ENCODE results near the gene FREM3.
"Not testable (repeated sequence)": the region's sequence is repeated elsewhere in the genome, so short reads cannot be mapped to it uniquely, and the experiment has no call there.

FREM3 gene

DNA sequence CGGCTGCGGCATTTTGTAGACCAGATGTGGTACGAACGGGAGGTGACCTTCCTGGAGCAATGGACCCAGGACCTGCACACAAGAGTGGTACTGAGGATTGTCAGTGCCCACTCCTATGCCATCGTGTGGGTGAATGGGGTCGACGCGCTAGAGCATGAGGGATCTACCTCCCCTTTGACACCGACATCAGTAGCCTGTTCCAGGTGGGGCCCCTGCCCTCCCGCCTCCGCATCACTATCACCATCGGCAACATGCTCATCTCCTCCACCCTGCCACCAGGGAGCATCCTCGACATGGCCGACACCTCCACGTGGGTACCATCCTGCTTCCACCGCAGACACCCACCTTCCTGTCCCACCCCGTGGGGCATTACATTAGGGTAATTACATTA, 140.7 kb downstream of the FREM3 start:
- H3K9ac ChIP-seq (ENCODE audit: low read depth, low read length) = peak overlapping the region; percentile 38
- no peaks in the 10 kb centered on the region for H3K4me1 ChIP-seq (ENCODE audit: control insufficient read depth, insufficient read depth, low read length)
- H3K4me3 ChIP-seq (ENCODE audit: low read depth, low read length) = peak overlapping the region; percentile 85
- no peaks in the 10 kb centered on the region for H3K36me3 ChIP-seq (ENCODE audit: control insufficient read depth, insufficient read depth, low read length)
- H3K27me3 ChIP-seq (ENCODE audit: control insufficient read depth, insufficient read depth, low read length) = peaks cover 3% of the 10 kb centered on the region
- no peaks in the 10 kb centered on the region for H3K9me3 ChIP-seq (ENCODE audit: control insufficient read depth, insufficient read depth, low read length)

DNA sequence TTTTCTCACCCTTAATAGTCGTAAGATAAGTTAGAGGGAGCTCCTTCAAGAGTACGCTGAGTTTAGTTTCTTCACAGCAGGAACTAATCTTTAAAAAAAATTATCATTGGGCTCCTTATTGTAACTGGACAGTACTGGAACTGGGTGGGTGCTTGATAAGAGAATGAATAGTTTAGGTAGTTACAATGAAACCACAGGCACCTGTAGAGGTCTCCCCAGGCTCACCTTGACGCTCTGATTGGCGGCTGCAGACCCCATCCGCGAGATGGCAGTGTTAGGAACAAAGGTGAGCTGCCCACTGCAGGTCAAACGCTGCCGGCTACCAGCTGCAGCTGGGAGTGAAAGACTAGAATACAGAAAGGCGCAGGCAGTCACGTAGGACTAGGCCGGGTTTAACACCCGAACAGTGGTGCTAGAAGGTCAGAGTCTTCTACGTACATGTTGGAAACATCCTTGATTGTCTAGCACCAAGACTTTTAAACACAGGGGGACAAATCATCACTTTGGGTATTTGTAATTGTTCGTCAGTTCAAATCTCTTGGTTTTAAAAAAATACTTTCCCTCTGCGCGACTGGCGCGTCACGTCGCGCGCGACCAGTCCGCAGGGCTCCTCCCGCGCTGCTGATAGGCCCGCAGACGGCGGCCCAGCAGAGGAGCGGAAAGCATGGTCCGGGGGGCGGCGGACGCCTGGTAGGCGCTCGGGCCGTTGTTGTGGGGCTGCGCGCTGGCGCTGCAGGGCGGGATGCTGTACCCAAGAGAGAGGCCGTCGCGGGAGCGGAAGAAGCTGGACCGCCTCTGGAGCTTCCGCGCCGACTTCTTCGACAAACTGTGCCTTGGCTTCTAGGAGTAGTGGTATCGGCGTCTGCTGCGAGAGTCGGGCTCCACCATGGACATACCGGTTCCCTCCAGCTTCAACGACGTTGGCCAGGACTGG, 141.4 kb downstream of the FREM3 start:
- peak overlapping the region; percentile 38 for H3K9ac ChIP-seq (ENCODE audit: low read depth, low read length)
- peaks cover 3% of the 10 kb centered on the region for H3K27me3 ChIP-seq (ENCODE audit: control insufficient read depth, insufficient read depth, low read length)
- peak overlapping the region; percentile 85 for H3K4me3 ChIP-seq (ENCODE audit: low read depth, low read length)
- H3K4me1 ChIP-seq (ENCODE audit: control insufficient read depth, insufficient read depth, low read length) = no peaks in the 10 kb centered on the region
- H3K9me3 ChIP-seq (ENCODE audit: control insufficient read depth, insufficient read depth, low read length) = no peaks in the 10 kb centered on the region
- no peaks in the 10 kb centered on the region for H3K36me3 ChIP-seq (ENCODE audit: control insufficient read depth, insufficient read depth, low read length)

- H3K9me3 ChIP-seq (ENCODE audit: control insufficient read depth, insufficient read depth, low read length) = no peaks in the 10 kb centered on the region
- no peaks in the 10 kb centered on the region for H3K4me1 ChIP-seq (ENCODE audit: control insufficient read depth, insufficient read depth, low read length)
- H3K36me3 ChIP-seq (ENCODE audit: control insufficient read depth, insufficient read depth, low read length) = no peaks in the 10 kb centered on the region
- peaks cover 3% of the 10 kb centered on the region for H3K27me3 ChIP-seq (ENCODE audit: control insufficient read depth, insufficient read depth, low read length)
- H3K9ac ChIP-seq (ENCODE audit: low read depth, low read length) = no peak overlapping the region
- H3K4me3 ChIP-seq (ENCODE audit: low read depth, low read length) = no peak overlapping the region
Measured at GRCh38 chr4:143558286-143558685, 142.2 kb downstream of the FREM3 start.

DNA sequence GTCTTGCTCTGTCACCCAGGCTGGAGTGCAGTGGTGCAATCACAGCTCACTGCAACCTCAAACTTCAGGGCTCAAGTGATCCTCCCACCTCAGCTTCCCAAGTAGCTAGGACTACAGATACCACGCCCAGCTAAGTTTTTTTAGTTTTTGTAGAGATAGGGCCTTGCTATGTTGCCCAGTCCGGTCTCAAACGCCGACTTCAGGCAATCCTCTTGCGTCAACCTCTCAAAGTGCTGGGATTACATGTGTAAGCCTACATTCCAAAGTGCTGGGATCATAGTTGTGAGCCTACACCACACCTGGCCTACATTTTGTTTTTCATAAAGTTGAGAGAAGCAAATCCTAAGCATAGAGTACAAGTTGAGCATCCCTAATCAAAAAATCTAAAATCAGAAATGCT, 144.8 kb downstream of the FREM3 start:
- Histone ChIP-seq H3K4me1 (ENCODE audit: control insufficient read depth, insufficient read depth, low read length) (no peaks in the 10 kb centered on the region), H3K36me3 (ENCODE audit: control insufficient read depth, insufficient read depth, low read length) (no peaks in the 10 kb centered on the region), H3K27me3 (ENCODE audit: control insufficient read depth, insufficient read depth, low read length) (peaks cover 3% of the 10 kb centered on the region), H3K9me3 (ENCODE audit: control insufficient read depth, insufficient read depth, low read length) (no peaks in the 10 kb centered on the region), H3K9ac (ENCODE audit: low read depth, low read length) (no peak overlapping the region), H3K4me3 (ENCODE audit: low read depth, low read length) (no peak overlapping the region)

GRCh38 chr4:143554728-143555597, 145.5 kb downstream of the FREM3 start:
- Histone ChIP-seq H3K9ac (ENCODE audit: low read depth, low read length) (no peak overlapping the region), H3K4me3 (ENCODE audit: low read depth, low read length) (no peak overlapping the region), H3K36me3 (ENCODE audit: control insufficient read depth, insufficient read depth, low read length) (no peaks in the 10 kb centered on the region), H3K4me1 (ENCODE audit: control insufficient read depth, insufficient read depth, low read length) (no peaks in the 10 kb centered on the region), H3K9me3 (ENCODE audit: control insufficient read depth, insufficient read depth, low read length) (no peaks in the 10 kb centered on the region), H3K27me3 (ENCODE audit: control insufficient read depth, insufficient read depth, low read length) (no peaks in the 10 kb centered on the region)

DNA sequence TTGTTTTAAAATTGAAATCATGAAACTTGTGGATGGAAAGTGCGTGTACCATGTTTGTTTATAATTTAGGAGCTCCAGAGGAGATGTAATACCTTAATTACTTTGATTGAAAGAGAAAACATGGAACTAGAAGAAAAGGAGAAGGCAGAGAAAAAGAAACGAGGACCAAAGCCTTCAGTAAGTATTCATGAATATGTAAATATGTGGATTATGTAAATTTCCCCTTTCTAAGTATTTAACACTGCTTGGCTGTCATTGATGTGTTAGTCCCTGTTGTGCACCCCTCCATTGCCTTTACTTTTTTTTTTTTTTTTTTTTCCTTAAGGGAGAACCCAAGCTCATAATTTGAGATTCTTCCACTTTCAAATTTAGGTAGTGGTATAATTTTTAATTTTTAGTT, 150.5 kb downstream of the FREM3 start:
- no peak overlapping the region for H3K9ac ChIP-seq (ENCODE audit: low read depth, low read length)
- H3K4me1 ChIP-seq (ENCODE audit: control insufficient read depth, insufficient read depth, low read length) = no peaks in the 10 kb centered on the region
- no peaks in the 10 kb centered on the region for H3K36me3 ChIP-seq (ENCODE audit: control insufficient read depth, insufficient read depth, low read length)
- H3K27me3 ChIP-seq (ENCODE audit: control insufficient read depth, insufficient read depth, low read length) = no peaks in the 10 kb centered on the region
- H3K9me3 ChIP-seq (ENCODE audit: control insufficient read depth, insufficient read depth, low read length) = no peaks in the 10 kb centered on the region
- H3K4me3 ChIP-seq (ENCODE audit: low read depth, low read length) = no peak overlapping the region

DNA sequence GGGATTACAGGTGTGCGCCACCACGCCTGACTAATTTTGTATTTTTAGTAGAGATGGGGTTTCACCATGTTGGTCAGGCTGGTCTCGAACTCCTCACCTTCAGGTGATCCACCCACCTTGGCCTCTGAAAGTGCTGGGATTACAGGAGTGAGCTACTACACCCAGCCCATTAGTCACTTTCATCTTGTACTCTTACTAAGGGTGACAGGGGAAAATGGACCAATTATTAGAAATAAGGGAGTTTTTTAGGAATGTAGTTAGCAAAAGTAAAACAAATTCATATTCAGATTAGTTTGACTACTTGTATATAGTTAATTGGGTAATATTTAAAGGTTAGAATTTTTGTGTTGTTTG, 160.8 kb downstream of the FREM3 start:
- Histone ChIP-seq H3K4me1 (ENCODE audit: control insufficient read depth, insufficient read depth, low read length) (no peaks in the 10 kb centered on the region), H3K36me3 (ENCODE audit: control insufficient read depth, insufficient read depth, low read length) (peaks cover 23% of the 10 kb centered on the region), H3K9ac (ENCODE audit: low read depth, low read length) (no peak overlapping the region)

DNA sequence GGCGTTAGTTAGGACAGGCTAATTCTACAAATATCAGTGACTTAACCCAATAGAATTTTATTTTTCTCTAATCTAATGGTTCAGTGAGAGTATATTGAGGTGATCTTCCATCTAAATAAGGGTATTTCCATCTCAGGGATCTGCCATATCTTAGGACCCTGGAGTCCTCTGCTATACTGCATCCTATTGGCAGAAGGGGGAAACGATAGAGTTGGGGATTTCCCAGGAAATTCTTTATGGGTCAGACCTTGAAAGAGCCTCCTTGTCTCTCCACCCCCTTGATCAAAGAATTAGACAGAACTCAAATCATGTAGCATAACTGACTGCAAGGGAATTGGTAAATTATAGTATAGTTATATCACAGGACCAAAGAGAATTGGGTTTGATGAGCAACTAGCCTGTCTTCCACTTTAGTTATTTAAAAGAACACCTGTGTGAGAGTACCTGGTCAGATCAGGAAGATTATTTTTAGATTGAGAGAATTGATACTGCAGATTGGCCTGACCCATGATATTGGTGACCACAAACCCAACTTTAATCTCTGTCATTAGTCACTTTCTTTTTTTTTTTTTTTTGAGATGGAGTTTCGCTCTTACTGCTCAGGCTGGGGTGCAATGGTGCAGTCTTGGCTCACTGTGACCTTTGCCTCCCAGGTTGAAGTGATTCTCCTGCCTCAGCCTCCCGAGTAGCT, 161.4 kb downstream of the FREM3 start:
- Histone ChIP-seq H3K4me3 (ENCODE audit: low read depth, low read length) (no peak overlapping the region), H3K9ac (ENCODE audit: low read depth, low read length) (no peak overlapping the region), H3K27me3 (ENCODE audit: control insufficient read depth, insufficient read depth, low read length) (no peaks in the 10 kb centered on the region), H3K9me3 (ENCODE audit: control insufficient read depth, insufficient read depth, low read length) (no peaks in the 10 kb centered on the region), H3K36me3 (ENCODE audit: control insufficient read depth, insufficient read depth, low read length) (peaks cover 23% of the 10 kb centered on the region), H3K4me1 (ENCODE audit: control insufficient read depth, insufficient read depth, low read length) (no peaks in the 10 kb centered on the region)

More for the DNA sequence above, 160.8 kb downstream of the FREM3 start:
- Histone ChIP-seq H3K4me3 (ENCODE audit: low read depth, low read length) (no peak overlapping the region), H3K27me3 (ENCODE audit: control insufficient read depth, insufficient read depth, low read length) (no peaks in the 10 kb centered on the region), H3K9me3 (ENCODE audit: control insufficient read depth, insufficient read depth, low read length) (no peaks in the 10 kb centered on the region)

- no peaks in the 10 kb centered on the region for H3K9me3 ChIP-seq (ENCODE audit: control insufficient read depth, insufficient read depth, low read length)
- no peak overlapping the region for H3K9ac ChIP-seq (ENCODE audit: low read depth, low read length)
- no peaks in the 10 kb centered on the region for H3K27me3 ChIP-seq (ENCODE audit: control insufficient read depth, insufficient read depth, low read length)
- H3K4me1 ChIP-seq (ENCODE audit: control insufficient read depth, insufficient read depth, low read length) = no peaks in the 10 kb centered on the region
- no peak overlapping the region for H3K4me3 ChIP-seq (ENCODE audit: low read depth, low read length)
- peaks cover 26% of the 10 kb centered on the region for H3K36me3 ChIP-seq (ENCODE audit: control insufficient read depth, insufficient read depth, low read length)
Measured at GRCh38 chr4:143531788-143532491, 168.5 kb downstream of the FREM3 start.

DNA sequence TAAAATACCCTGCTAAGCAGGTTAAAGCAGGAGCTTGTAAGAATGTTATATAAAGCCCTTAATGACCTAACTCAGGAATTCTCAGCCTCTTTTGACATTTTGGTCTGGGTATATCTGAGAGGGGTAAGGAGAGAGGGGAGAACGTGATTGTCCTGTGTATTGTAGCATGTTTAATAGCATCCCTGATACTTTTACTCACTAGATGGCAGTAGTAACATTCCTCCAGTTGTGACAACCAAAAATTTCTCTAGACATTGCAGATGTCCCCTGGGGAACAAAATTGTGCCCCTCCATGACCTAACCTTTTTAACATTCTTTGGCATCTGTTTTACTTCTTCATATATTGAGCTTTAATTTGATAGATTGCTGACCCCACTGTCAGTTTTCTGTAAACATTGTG, 169.1 kb downstream of the FREM3 start:
- Histone ChIP-seq H3K36me3 (ENCODE audit: control insufficient read depth, insufficient read depth, low read length) (peaks cover 26% of the 10 kb centered on the region), H3K9me3 (ENCODE audit: control insufficient read depth, insufficient read depth, low read length) (no peaks in the 10 kb centered on the region)

GRCh38 chr4:143528046-143528445, 172.4 kb downstream of the FREM3 start:
- not testable (repeated sequence) for H3K27me3 ChIP-seq (ENCODE audit: control insufficient read depth, insufficient read depth, low read length); H3K9me3 ChIP-seq (ENCODE audit: control insufficient read depth, insufficient read depth, low read length); H3K4me3 ChIP-seq (ENCODE audit: low read depth, low read length); H3K4me1 ChIP-seq (ENCODE audit: control insufficient read depth, insufficient read depth, low read length); H3K9ac ChIP-seq (ENCODE audit: low read depth, low read length)
- H3K36me3 ChIP-seq (ENCODE audit: control insufficient read depth, insufficient read depth, low read length) = peaks cover 22% of the 10 kb centered on the region

More for the DNA sequence above, 169.1 kb downstream of the FREM3 start:
- Histone ChIP-seq H3K4me3 (ENCODE audit: low read depth, low read length) (no peak overlapping the region), H3K9ac (ENCODE audit: low read depth, low read length) (no peak overlapping the region), H3K4me1 (ENCODE audit: control insufficient read depth, insufficient read depth, low read length) (no peaks in the 10 kb centered on the region), H3K27me3 (ENCODE audit: control insufficient read depth, insufficient read depth, low read length) (no peaks in the 10 kb centered on the region)
